ENCODE measurements around the gene GPSM1.

DNA sequence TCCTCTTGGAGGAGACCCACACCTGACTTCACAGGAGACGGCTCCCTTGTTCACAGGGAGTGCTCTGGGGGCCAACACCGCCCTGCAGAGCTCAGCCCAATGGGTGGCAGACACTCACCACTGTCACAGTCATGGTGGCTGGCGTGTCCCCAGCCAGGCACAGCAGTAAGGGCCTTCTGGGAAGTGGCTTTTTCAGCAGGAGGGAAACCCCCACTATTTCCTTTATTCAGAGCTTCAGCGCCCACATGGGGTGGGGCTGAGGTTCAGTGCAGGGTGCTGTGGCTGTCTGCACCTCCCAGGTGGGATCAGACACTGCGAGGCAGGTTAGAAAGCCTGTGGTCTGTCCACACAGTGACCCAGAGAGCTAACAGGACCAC is 76.2 kb downstream of the GPSM1 start:
- TF ChIP-seq CTCF (IDR thresholded peaks at IDR 0.05) (no peak), POLR2A (IDR thresholded peaks at IDR 0.05) (no peak)
